HEK293T (cell line): ENCODE results near the gene S100A8.

Experiments
- CTCF ChIA-PET: fragments of 350-600 bp; formaldehyde crosslinking; extraction: SDS; loops from one replicate; lab custom pipeline; 2021; ENCODE audit warnings: antibody characterized with exemption, inconsistent platforms; lab: Yijun Ruan, JAX
- POLR2A ChIA-PET: fragments of 350-600 bp; formaldehyde crosslinking; extraction: SDS; loops from one replicate; lab custom pipeline; 2020; ENCODE audit warnings: antibody characterized with exemption, inconsistent platforms; lab: Yijun Ruan, JAX
- DNase-seq: peaks from one replicate; pipeline ENCODE4 v3.0.0; 2012; ENCODE audit warnings: mixed read lengths; ENCODE audit errors: extremely low spot score
- ARNT ChIP-seq: fragments of 450-650 bp; IDR thresholded peaks from 2 replicates; pipeline ENCODE4 v1.6.1; 2017; ENCODE audit warnings: mild to moderate bottlenecking
- BHLHE40 ChIP-seq: fragments of 450-650 bp; IDR thresholded peaks from 2 replicates; pipeline ENCODE4 v1.6.1; 2016; ENCODE audit warnings: mild to moderate bottlenecking, moderate library complexity, borderline replicate concordance
- CTBP1 ChIP-seq: fragments of 450-650 bp; IDR thresholded peaks from 2 replicates; pipeline ENCODE4 v1.6.1; 2016; ENCODE audit warnings: borderline replicate concordance
- ELF4 ChIP-seq: fragments of 450-650 bp; IDR thresholded peaks from 2 replicates; pipeline ENCODE4 v1.6.1; 2017; ENCODE audit warnings: antibody characterized with exemption
- FOXA1 ChIP-seq: fragments of 450-650 bp; IDR thresholded peaks from 2 replicates; pipeline ENCODE4 v1.6.1; 2016; ENCODE audit warnings: mild to moderate bottlenecking
- FOXK2 ChIP-seq: fragments of 450-650 bp; IDR thresholded peaks from 2 replicates; pipeline ENCODE4 v1.6.1; 2016; ENCODE audit warnings: mild to moderate bottlenecking
- FOXM1 ChIP-seq: fragments of 450-650 bp; IDR thresholded peaks from 2 replicates; pipeline ENCODE4 v1.6.1; 2017; ENCODE audit warnings: mild to moderate bottlenecking, borderline replicate concordance
- HDGF ChIP-seq: fragments of 450-650 bp; IDR thresholded peaks from 2 replicates; pipeline ENCODE4 v1.6.1; 2017; ENCODE audit warnings: antibody characterized with exemption, borderline replicate concordance
- L3MBTL2 ChIP-seq: fragments of 450-650 bp; conservative IDR thresholded peaks from 2 replicates; pipeline ENCODE4 v1.6.1; 2016; ENCODE audit warnings: mild to moderate bottlenecking
- LEF1 ChIP-seq: fragments of 450-650 bp; IDR thresholded peaks from 2 replicates; pipeline ENCODE4 v1.6.1; 2017; ENCODE audit warnings: mild to moderate bottlenecking, borderline replicate concordance
- NFRKB ChIP-seq: fragments of 450-650 bp; IDR thresholded peaks from 2 replicates; pipeline ENCODE4 v1.6.1; 2016; ENCODE audit warnings: mild to moderate bottlenecking, moderate library complexity
- SP1 ChIP-seq: fragments of 450-650 bp; IDR thresholded peaks from 2 replicates; pipeline ENCODE4 v1.6.1; 2017
- SUZ12 ChIP-seq: fragments of 450-650 bp; IDR thresholded peaks from 2 replicates; pipeline ENCODE4 v1.6.1; 2016; ENCODE audit warnings: mild to moderate bottlenecking
- TARDBP ChIP-seq: fragments of 450-650 bp; IDR thresholded peaks from 2 replicates; pipeline ENCODE4 v1.6.1; 2016
- ZNF384 ChIP-seq: fragments of 450-650 bp; IDR thresholded peaks from 2 replicates; pipeline ENCODE4 v1.6.1; 2016
- TF ChIP-seq, protein P1 (sequence below): fragments of 450-650 bp; IDR thresholded peaks from 2 replicates; pipeline ENCODE4 v1.6.1; 2016

S100A8 gene

DNA sequence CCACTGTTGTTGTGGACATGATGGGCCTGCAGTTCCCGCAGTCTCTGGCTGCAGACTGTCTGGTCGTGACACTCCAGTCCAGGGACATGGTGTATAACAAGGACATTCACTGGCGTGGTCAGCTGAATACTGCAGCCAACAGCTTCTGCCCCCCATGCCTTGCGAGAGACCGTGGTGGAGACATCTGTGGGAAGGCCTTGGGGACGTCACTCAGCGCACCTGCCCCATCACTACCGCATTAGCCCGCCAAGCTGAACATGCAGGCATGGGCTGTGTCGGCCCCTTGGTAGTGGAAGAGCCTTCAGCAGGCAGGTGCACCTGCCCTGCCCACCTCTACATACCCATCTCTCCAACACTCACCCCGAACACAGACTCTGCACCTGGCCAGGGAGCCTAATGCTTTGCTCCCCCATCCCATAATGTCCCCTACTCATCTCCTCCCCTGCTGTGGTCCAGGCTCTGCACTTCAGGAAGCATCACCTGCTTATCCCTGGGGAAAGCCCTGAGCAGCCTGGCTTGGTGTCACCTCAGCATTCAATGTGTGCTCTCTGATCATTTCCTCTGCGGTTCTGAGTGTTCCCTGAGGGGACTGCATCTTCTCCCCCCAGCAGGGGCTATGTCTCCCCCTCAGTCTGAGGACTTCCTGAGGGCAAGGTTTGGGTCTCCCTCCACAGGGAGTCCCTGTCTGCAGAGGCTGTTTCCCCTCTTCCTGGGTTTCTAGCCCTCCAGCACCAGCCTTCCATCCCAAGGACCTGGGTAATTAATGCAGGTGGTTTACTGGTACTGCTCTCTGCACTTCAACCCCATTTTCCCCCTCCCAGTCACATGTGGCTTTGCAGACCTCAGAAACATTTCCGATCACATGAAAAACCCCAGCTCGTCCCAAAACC lies 45.4 kb downstream of the S100A8 start:
- ChIA-PET CTCF (no interaction called here), POLR2A (no interaction called here)
- DNase-seq = peak; percentile 6
- no peak for TF ChIP-seq SP1
- TF ChIP-seq ZNF384 = no peak
- TF ChIP-seq, protein P1, sequence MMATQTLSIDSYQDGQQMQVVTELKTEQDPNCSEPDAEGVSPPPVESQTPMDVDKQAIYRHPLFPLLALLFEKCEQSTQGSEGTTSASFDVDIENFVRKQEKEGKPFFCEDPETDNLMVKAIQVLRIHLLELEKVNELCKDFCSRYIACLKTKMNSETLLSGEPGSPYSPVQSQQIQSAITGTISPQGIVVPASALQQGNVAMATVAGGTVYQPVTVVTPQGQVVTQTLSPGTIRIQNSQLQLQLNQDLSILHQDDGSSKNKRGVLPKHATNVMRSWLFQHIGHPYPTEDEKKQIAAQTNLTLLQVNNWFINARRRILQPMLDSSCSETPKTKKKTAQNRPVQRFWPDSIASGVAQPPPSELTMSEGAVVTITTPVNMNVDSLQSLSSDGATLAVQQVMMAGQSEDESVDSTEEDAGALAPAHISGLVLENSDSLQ = no peak
- TF ChIP-seq CTBP1 = no peak
- no peak for TF ChIP-seq LEF1

DNA sequence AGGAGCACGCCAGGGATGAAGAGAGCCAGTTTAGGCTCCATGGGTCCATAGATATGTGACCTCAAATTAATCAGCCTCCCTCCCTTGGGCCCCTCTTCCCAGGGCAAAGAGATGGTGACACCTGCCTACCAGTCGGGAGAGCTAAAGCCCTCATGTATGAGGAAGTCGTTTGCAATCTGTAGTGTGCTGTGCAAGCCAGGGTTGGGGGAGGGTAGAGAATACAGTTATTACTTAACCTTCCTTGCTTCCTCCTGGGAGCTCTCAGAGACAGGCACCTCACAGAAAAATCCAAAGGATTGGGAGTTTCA lies 46.2 kb downstream of the S100A8 start:
- POLR2A ChIA-PET = no interaction called here
- DNase-seq = peak; percentile 5
- no peak for TF ChIP-seq FOXM1
- TF ChIP-seq FOXA1 = no peak
- CTCF ChIA-PET = no interaction called here

DNA sequence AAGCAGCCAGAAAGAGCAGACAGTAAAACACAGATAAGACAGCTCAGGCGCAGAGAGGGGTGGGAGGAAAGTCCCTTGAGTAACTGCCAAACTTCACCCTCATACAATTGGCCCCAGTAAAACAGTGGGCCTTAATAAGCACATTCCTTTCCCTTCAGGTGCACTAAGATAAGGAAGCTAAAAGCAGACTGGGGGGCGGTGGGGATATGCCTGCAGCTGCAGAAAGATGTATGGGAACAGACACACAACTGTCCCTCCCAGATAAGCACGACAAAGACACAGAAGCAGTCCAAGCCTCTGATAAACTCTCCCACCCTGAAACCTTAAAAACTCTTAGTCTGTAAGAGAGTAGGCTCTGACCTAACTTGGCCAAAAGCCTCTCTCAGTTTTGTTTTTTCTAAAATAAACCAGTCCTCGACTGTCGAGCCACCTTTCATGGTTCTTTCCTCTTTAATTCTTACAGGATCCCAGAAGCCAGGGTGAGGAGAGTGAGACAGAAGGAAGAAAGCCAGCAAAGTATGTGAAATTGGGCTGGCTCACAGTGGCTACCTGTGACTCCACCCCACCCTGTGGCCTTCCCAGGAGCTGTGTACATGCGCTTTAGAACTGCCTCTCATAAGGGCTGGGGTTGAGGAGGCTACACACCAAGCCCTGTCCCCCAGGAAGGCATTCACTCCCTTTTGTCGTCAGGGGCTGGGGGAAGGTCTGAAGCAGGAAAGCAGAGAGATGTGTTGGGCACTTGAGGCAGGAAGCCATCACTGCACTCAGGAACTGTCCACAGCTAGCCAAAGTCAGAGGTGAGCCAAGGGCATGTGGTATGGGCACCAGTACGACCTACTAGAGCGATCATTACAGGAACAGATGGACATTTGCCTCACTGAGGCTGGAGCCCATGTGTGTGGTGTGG lies 46.8 kb downstream of the S100A8 start:
- DNase-seq = peak; percentile 4
- CTCF ChIA-PET = no interaction called here
- POLR2A ChIA-PET = no interaction called here
- TF ChIP-seq ARNT (no peak), ELF4 (no peak), SP1 (no peak), SUZ12 (no peak), TARDBP (no peak)
- TF ChIP-seq, protein P1 = no peak

DNA sequence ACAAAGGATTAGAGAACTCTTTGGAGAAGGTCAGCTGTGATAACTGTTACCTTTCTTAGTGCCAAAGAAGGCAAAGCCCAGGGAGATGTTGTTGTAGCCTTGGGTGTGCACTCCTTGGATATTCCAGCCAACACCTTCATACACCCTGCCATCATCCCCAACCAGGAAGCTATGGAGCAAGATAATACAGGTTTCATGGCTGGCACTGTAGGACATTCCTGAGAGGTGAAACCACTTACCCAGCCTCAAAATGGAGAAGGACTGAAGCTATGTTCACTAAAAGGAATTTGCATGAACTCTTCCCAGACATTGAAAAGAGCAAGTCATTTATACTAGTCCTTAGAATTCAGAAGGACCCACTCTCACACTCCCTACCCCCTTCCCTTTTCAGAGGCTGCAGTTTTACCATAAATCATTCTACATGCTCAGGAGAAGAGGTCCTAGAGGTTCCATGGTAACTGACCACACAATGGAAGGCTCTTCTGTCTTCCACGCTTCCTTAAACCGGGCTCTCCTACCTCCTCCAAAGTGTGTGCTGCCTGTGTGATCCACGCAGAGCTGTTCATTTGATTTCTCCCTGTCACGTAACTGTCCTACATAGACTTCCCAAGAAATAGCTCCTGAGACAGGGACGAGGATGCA lies 47.7 kb downstream of the S100A8 start:
- CTCF ChIA-PET = no interaction called here
- no peak for TF ChIP-seq HDGF
- TF ChIP-seq SUZ12 = no peak
- no peak for TF ChIP-seq FOXA1
- TF ChIP-seq LEF1 = no peak
- no peak for TF ChIP-seq TARDBP
- no peak for TF ChIP-seq ZNF384
- TF ChIP-seq FOXK2 = no peak
- TF ChIP-seq SP1 = no peak
- TF ChIP-seq NFRKB = no peak
- TF ChIP-seq, protein P1 = no peak
- no peak for TF ChIP-seq FOXM1
- TF ChIP-seq ELF4 = no peak
- no peak for TF ChIP-seq CTBP1
- TF ChIP-seq BHLHE40 = no peak
- TF ChIP-seq L3MBTL2 = no peak
- POLR2A ChIA-PET = no interaction called here
- no peak for DNase-seq

DNA sequence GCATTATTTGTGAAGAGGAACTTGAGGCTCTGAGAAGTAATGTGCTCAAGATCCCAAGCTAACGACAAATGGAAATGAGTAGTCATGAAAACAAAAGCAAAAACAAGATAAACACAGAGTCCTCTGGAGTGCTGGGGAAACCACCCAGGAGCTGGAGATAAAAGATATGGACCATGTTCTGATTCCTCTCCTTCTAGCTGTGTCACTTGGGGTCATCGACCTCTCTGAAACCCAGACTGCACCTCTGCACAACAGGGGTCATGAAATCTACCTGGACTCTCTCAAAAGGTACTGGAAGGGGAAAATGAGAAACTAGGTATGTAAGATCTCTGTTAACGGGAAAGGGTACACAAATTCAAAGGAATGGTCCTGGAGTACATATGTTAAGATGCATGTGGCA lies 48.7 kb downstream of the S100A8 start:
- POLR2A ChIA-PET = no interaction called here
- no peak for DNase-seq
- CTCF ChIA-PET = no interaction called here
- TF ChIP-seq FOXM1 = no peak
- TF ChIP-seq FOXK2 = no peak
- TF ChIP-seq, protein P1 = no peak
- TF ChIP-seq LEF1 = no peak
- TF ChIP-seq ARNT = no peak

DNA sequence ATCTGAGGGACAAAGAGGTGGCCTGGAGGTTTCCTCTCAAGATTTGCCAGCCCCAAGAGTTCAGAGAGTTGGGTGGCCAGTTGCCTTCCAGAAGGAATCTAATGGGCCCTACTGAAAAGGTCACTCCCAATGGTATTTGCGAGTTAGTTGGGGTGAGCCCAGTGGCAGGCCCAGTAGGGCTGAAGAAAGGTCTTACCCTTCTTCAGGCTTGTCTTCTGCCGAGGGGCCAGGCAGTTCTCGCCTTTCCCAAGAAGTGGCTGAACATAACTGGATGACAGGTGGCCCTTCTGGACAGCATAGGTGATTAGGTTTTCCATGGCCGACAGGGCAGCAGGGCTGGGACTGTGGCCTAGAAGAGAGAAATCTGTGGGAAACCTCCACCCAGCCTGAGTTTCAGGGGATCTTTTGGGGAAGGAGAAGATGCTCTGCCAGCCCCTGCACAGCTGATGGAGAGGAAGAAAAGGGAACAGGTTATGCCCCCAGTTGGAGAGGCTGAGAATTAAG lies 49.4 kb downstream of the S100A8 start:
- CTCF ChIA-PET = no interaction called here
- POLR2A ChIA-PET = no interaction called here
- no peak for TF ChIP-seq TARDBP
- no peak for TF ChIP-seq ZNF384
- no peak for TF ChIP-seq FOXK2
- no peak for TF ChIP-seq ARNT
- no peak for TF ChIP-seq SUZ12
- TF ChIP-seq L3MBTL2 = no peak
- no peak for TF ChIP-seq ELF4
- peak; percentile 2 for DNase-seq
